ENCODE results near the gene LRCH1.

DNA sequence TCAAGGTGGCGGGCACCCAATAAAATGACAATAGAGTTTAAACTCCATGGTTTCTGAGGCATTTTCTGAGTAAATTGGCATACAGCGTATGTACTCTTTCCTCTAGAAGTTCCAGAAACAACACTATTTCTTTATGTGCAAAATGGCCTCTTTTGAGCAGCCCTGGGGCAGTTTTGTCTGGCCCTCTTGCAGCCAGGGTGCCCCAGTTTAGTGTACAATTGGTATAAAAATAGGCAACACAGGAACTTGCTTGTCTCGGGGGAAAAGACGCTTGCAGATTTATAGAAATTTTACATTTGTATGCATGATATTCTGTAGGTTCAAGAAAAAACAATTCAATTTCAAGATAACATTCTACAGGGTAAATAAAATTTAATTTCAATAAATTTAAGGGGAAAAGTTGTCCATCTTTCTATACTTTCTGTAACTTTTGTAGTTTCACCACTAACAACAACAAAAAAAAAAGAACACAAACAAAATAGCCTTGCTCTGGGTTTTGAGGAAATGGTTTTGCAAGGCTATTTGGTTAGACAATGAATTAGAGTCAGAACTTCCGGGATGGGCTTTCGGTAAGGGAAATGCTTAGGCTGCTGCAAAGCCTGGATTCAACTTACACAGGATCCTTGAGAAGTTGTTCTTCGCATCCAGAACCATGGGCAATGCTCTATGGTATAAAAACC, 45.3 kb downstream of the LRCH1 start:
- TF ChIP-seq, protein P1, sequence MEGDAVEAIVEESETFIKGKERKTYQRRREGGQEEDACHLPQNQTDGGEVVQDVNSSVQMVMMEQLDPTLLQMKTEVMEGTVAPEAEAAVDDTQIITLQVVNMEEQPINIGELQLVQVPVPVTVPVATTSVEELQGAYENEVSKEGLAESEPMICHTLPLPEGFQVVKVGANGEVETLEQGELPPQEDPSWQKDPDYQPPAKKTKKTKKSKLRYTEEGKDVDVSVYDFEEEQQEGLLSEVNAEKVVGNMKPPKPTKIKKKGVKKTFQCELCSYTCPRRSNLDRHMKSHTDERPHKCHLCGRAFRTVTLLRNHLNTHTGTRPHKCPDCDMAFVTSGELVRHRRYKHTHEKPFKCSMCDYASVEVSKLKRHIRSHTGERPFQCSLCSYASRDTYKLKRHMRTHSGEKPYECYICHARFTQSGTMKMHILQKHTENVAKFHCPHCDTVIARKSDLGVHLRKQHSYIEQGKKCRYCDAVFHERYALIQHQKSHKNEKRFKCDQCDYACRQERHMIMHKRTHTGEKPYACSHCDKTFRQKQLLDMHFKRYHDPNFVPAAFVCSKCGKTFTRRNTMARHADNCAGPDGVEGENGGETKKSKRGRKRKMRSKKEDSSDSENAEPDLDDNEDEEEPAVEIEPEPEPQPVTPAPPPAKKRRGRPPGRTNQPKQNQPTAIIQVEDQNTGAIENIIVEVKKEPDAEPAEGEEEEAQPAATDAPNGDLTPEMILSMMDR (IDR thresholded peaks at IDR 0.05): no peak
- no peak for TF ChIP-seq POLR2AphosphoS5 (IDR thresholded peaks at IDR 0.05)

Data from transverse colon (tissue), 4 donors.